Stimulated activated CD4-positive, alpha-beta T cell treated with anti-CD3 and anti-CD28 coated beads, Interleukin-1b, Interleukin-23, amount 100 ng/mL, for 1 hour (primary cell): ENCODE measurements around the gene TMEM184B.

Experiments used
- DNase-seq, 2 donors: peaks; one replicate each; pipeline ENCODE4 v3.0.0-alpha.2; 2020; ENCODE audit warnings: low read depth in 2 of 2

Gene TMEM184B

GRCh38 chr22:38228326-38228872, 44.4 kb downstream of the TMEM184B start:
- no peak for DNase-seq

- no peak for DNase-seq
Observed at GRCh38 chr22:38226853-38227649, 45.8 kb downstream of the TMEM184B start.

- no peak for DNase-seq
Observed at GRCh38 chr22:38223289-38223960, 49.4 kb downstream of the TMEM184B start.

- DNase-seq: no peak
Observed at GRCh38 chr22:38222797-38223119, 50.1 kb downstream of the TMEM184B start.

- no peak for DNase-seq
Observed at GRCh38 chr22:38221908-38222796, 50.7 kb downstream of the TMEM184B start.

- no peak for DNase-seq
Observed at GRCh38 chr22:38221407-38221806, 51.4 kb downstream of the TMEM184B start.

- DNase-seq: no peak
Observed at GRCh38 chr22:38220653-38221386, 52.0 kb downstream of the TMEM184B start.

GRCh38 chr22:38220163-38220562, 52.6 kb downstream of the TMEM184B start:
- no peak for DNase-seq

- DNase-seq: no peak
Observed at GRCh38 chr22:38219632-38220031, 53.2 kb downstream of the TMEM184B start.

GRCh38 chr22:38218661-38219622, 53.9 kb downstream of the TMEM184B start:
- DNase-seq: no peak

- no peak for DNase-seq
Observed at GRCh38 chr22:38215156-38216038, 57.4 kb downstream of the TMEM184B start.

GRCh38 chr22:38214302-38215056, 58.3 kb downstream of the TMEM184B start:
- peak; percentile 40 to 49 for DNase-seq

GRCh38 chr22:38213990-38214301, 58.9 kb downstream of the TMEM184B start:
- DNase-seq: no peak

GRCh38 chr22:38213319-38213989, 59.4 kb downstream of the TMEM184B start:
- DNase-seq: no peak

- no peak for DNase-seq
Observed at GRCh38 chr22:38212442-38212841, 60.4 kb downstream of the TMEM184B start.

GRCh38 chr22:38211556-38211955, 61.3 kb downstream of the TMEM184B start:
- no peak for DNase-seq

GRCh38 chr22:38208551-38208968, 64.2 kb downstream of the TMEM184B start:
- no peak for DNase-seq

GRCh38 chr22:38207898-38208432, 64.8 kb downstream of the TMEM184B start:
- DNase-seq: no peak
